Measurements from ENCODE around the gene GAB4.

- TF ChIP-seq POLR2AphosphoS5 (IDR thresholded peaks at IDR 0.05; ENCODE audit: low read depth, low read length) (no peak), POLR2A (IDR thresholded peaks at IDR 0.05; ENCODE audit: low read depth, low read length) (no peak), SPI1 (IDR thresholded peaks at IDR 0.05; ENCODE audit: low read depth, low read length) (no peak), TAF1 (IDR thresholded peaks at IDR 0.05; ENCODE audit: low read depth, low read length) (no peak), PAX5 (IDR thresholded peaks at IDR 0.05; ENCODE audit: insufficient read depth, low read length, severe bottlenecking) (no peak)
These were observed 75.4 kb downstream of the GAB4 start for GRCh38 chr22:16932577-16932976.

Measured in GM12891 (cell line).